SU-DHL-6 (cell line): Measurements from ENCODE around the gene SUSD6.

ENCODE experiments used
- H2AFZ ChIP-seq: fragments of 200-600 bp; sonication (generic); 2 replicates; pipeline ENCODE4 v1.6.1; 2014; ENCODE audit warnings: low read depth, mild to moderate bottlenecking, moderate library complexity, mixed read lengths, antibody characterized with exemption, low read length; ENCODE audit not compliant: severe bottlenecking
- H3F3A ChIP-seq: fragments of 200-600 bp; shearing (Covaris generic); 2 replicates; pipeline ENCODE4 v1.6.0; 2016; ENCODE audit warnings: antibody characterized with exemption, mild to moderate bottlenecking; ENCODE audit not compliant: insufficient read depth
- H3K27ac ChIP-seq: fragments of 200-600 bp; sonication (generic); 2 replicates; pipeline ENCODE4 v1.5.1; 2016; ENCODE audit warnings: low read depth, mild to moderate bottlenecking, low read length, moderate library complexity, mixed read lengths
- H3K27me3 ChIP-seq: fragments of 200-600 bp; sonication (generic), shearing (Covaris generic); 2 replicates; pipeline ENCODE4 v1.6.0; 2014; ENCODE audit warnings: mild to moderate bottlenecking, low read length
- H3K36me3 ChIP-seq: fragments of 200-600 bp; sonication (generic); 2 replicates; pipeline ENCODE4 v1.6.1; 2014; ENCODE audit warnings: mild to moderate bottlenecking, low read length, mixed read lengths
- H3K4me2 ChIP-seq: fragments of 300-600, 200-600 bp; shearing (Covaris generic), sonication (generic); 2 replicates; pipeline ENCODE4 v1.6.0; 2014; ENCODE audit warnings: low read length, low read depth, mild to moderate bottlenecking; ENCODE audit not compliant: poor library complexity, severe bottlenecking
- H3K4me3 ChIP-seq: fragments of 200-600 bp; sonication (generic); 2 replicates; pipeline ENCODE4 v1.5.1; 2014; ENCODE audit warnings: antibody characterized with exemption, low read length, mild to moderate bottlenecking, mixed read lengths; ENCODE audit not compliant: insufficient read depth, poor library complexity, severe bottlenecking
- H3K79me2 ChIP-seq: fragments of 200-600 bp; sonication (generic); 2 replicates; pipeline ENCODE4 v1.6.1; 2014; ENCODE audit warnings: mild to moderate bottlenecking, low read length, moderate library complexity; ENCODE audit not compliant: insufficient read depth
- H3K9ac ChIP-seq: fragments of 200-600 bp; sonication (generic); 2 replicates; pipeline ENCODE4 v1.7.0; 2014; ENCODE audit warnings: mild to moderate bottlenecking, low read length
- H3K9me2 ChIP-seq: fragments of 200-600 bp; sonication (generic); replicated peaks from 2 replicates; pipeline ENCODE4 v1.6.1; 2014; ENCODE audit warnings: low read length; ENCODE audit not compliant: insufficient read depth
- H3K9me3 ChIP-seq: fragments of 200-600 bp; sonication (generic); 2 replicates; pipeline ENCODE4 v1.6.1; 2014; ENCODE audit warnings: low read length, mixed read lengths; ENCODE audit not compliant: insufficient read depth
- H4K20me1 ChIP-seq: fragments of 200-600 bp; sonication (generic); 2 replicates; pipeline ENCODE4 v1.6.1; 2014; ENCODE audit warnings: low read depth, mild to moderate bottlenecking, antibody characterized with exemption, low read length, moderate library complexity, mixed read lengths
- EZH2phosphoT487 ChIP-seq: fragments of 200-600 bp; sonication (generic), shearing (Covaris generic); conservative IDR thresholded peaks from 2 replicates; pipeline ENCODE4 v1.6.1; 2018; ENCODE audit warnings: mild to moderate bottlenecking, antibody characterized with exemption, low read length, moderate library complexity, mixed read lengths
- TF ChIP-seq, protein P1 (sequence below): fragments of 200-600 bp; sonication (generic); IDR thresholded peaks from one replicate; pipeline ENCODE4 v1.5.1; 2017; ENCODE audit warnings: antibody characterized with exemption, mild to moderate bottlenecking, low read length, moderate library complexity; ENCODE audit not compliant: insufficient read depth, poor library complexity, severe bottlenecking

The SUSD6 gene

DNA sequence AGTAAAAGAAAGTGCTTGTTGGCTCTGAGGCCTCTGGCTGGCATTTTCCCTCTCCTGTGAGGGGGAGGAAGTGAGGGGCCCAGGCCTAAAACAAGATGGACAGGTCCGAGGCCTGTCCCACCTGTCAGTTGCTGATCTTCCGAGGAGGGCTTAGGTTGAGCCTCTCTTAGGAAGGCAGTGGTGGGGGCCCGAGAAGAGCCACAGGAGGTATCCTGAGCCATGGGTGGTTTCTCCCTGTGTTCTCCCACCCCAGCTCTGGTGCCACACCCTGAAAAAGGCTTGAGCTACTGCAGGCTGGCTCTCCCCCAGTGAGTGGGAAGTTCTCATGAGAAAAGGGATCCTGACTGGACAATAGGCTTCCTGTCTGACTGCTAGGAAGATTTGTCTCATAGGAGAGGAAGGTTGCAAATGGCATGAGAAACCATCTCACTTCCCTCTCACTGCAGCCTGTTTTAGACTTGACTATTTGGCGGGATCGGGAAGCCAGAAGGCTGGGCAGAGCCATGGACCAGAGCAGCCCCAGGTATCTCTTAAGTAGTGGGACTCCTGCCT, 83.4 kb downstream of the SUSD6 start:
- no peaks in the 10 kb centered on the region for H3K9me2 ChIP-seq
- no peak overlapping the region for H3K9ac ChIP-seq
- no peaks in the 10 kb centered on the region for H3K36me3 ChIP-seq
- H2AFZ ChIP-seq = no peak overlapping the region
- TF ChIP-seq, protein P1, sequence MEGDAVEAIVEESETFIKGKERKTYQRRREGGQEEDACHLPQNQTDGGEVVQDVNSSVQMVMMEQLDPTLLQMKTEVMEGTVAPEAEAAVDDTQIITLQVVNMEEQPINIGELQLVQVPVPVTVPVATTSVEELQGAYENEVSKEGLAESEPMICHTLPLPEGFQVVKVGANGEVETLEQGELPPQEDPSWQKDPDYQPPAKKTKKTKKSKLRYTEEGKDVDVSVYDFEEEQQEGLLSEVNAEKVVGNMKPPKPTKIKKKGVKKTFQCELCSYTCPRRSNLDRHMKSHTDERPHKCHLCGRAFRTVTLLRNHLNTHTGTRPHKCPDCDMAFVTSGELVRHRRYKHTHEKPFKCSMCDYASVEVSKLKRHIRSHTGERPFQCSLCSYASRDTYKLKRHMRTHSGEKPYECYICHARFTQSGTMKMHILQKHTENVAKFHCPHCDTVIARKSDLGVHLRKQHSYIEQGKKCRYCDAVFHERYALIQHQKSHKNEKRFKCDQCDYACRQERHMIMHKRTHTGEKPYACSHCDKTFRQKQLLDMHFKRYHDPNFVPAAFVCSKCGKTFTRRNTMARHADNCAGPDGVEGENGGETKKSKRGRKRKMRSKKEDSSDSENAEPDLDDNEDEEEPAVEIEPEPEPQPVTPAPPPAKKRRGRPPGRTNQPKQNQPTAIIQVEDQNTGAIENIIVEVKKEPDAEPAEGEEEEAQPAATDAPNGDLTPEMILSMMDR = no peak
- no peak for TF ChIP-seq EZH2phosphoT487
- peaks cover 100% of the 10 kb centered on the region for H3K79me2 ChIP-seq
- H3F3A ChIP-seq = no peaks in the 10 kb centered on the region
- H3K4me2 ChIP-seq = no peak overlapping the region
- H3K9me3 ChIP-seq = no peaks in the 10 kb centered on the region
- peaks cover 15% of the 10 kb centered on the region; the same call in 1 of the 2 replicates for H4K20me1 ChIP-seq
- no peak overlapping the region for H3K4me3 ChIP-seq
- H3K27me3 ChIP-seq = no peaks in the 10 kb centered on the region
- peak overlapping the region; percentile 27; the same call in 1 of the 2 replicates for H3K27ac ChIP-seq

DNA sequence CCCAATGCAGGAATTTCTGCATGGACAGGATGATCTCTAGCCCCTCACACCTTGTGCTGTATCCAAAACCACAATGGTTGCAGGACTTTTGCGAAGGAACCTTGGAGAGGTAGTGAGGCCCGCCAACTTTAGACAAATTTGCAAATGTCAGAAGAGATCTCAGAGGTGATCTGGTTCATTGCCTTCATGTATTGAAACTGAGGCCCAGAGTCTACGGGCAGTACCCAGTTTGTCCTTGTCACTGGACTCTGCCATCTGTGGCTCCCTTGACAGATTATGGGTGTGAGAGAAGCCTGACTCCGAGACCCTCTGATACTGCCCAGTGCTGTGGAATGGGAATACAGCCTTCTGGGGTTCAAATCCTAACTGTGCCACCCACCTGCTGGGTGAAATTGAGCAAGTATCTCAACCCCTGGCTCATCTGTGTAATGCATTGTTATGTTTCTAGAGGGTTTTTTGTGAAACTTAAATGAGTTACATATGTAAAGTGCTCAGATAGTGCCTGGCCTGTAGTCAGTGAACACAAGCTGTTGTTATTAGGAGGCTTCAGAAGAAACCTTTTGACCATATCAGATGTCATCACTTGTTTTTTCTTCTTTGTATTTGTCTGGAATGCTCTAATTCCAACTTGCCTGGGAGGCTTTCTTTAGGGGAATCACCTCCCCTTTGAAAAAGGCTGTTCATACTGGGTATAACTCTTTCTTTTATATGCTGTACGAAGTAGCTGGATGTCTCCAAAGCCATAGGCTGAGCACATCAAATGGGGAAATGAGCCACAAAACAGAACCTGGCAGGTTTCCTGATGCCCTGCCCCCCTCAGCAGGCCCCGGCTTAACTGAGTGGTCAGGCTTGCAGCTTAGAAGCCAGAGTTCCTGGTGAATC, 84.2 kb downstream of the SUSD6 start:
- no peaks in the 10 kb centered on the region for H3K9me3 ChIP-seq
- no peak overlapping the region for H3K4me3 ChIP-seq
- H3K36me3 ChIP-seq = no peaks in the 10 kb centered on the region
- TF ChIP-seq, protein P1 = no peak
- TF ChIP-seq EZH2phosphoT487 = no peak
- no peaks in the 10 kb centered on the region for H3K27me3 ChIP-seq
- H3K9ac ChIP-seq = no peak overlapping the region
- H4K20me1 ChIP-seq = peaks cover 17% of the 10 kb centered on the region; the same call in 1 of the 2 replicates
- peaks cover 100% of the 10 kb centered on the region for H3K79me2 ChIP-seq
- H3K4me2 ChIP-seq = no peak overlapping the region
- no peaks in the 10 kb centered on the region for H3K9me2 ChIP-seq
- H3K27ac ChIP-seq = peak overlapping the region; percentile 27; the same call in 1 of the 2 replicates
- no peaks in the 10 kb centered on the region; the same call in 1 of the 2 replicates for H3F3A ChIP-seq
- H2AFZ ChIP-seq = no peak overlapping the region

DNA sequence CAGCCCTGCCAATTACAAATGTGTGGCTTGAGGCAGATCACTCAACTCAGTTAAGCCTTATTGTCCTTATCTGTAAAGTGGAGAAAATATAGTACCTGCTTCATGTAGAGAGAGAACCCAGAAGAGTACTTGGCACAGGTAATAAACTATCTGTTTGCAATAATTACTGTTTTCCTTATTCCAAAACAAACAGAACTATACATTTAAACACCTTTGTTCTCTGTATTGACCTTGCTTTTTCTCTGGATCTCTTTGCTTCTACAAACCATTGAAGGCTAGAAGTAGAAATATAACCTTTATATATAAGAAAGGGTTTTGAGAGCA, 84.8 kb downstream of the SUSD6 start:
- Histone ChIP-seq H3K27me3 (no peaks in the 10 kb centered on the region), H2AFZ (no peak overlapping the region), H3K4me2 (no peak overlapping the region), H3K36me3 (no peaks in the 10 kb centered on the region), H4K20me1 (peaks cover 23% of the 10 kb centered on the region; the same call in 1 of the 2 replicates), H3K27ac (peak overlapping the region; percentile 27; the same call in 1 of the 2 replicates), H3K4me3 (no peak overlapping the region), H3K9me2 (no peaks in the 10 kb centered on the region), H3K79me2 (peaks cover 100% of the 10 kb centered on the region), H3F3A (no peaks in the 10 kb centered on the region; the same call in 1 of the 2 replicates), H3K9ac (no peak overlapping the region), H3K9me3 (no peaks in the 10 kb centered on the region)
- TF ChIP-seq, protein P1 = no peak
